ENCODE data around the gene LGR5.

GRCh38 chr12:71469258-71469750 is 29.7 kb downstream of the LGR5 start:
- TF ChIP-seq CTCF (IDR thresholded peaks at IDR 0.05; ENCODE audit: insufficient read depth, low read depth, low read length) = no peak
- no peak for TF ChIP-seq EZH2 (IDR thresholded peaks at IDR 0.05; ENCODE audit: insufficient read depth, low read length)
